Parathyroid adenoma (tissue), 2 donors: ENCODE results near the gene CNGB1.

ENCODE experiments used
- H2AFZ ChIP-seq: fragments of 300-600 bp; sonication (generic); one replicate; pipeline ENCODE4 v1.7.0; 2017; ENCODE audit warnings: antibody characterized with exemption, mild to moderate bottlenecking
- H3K27ac ChIP-seq: fragments of 300-600 bp; sonication (generic); one replicate; pipeline ENCODE4 v1.7.0; 2017
- H3K27me3 ChIP-seq: fragments of 300-600 bp; sonication (generic); one replicate; pipeline ENCODE4 v1.7.0; 2017; ENCODE audit warnings: low read length; ENCODE audit not compliant: control insufficient read depth, insufficient read depth
- H3K36me3 ChIP-seq: fragments of 300-600 bp; sonication (generic); one replicate; pipeline ENCODE4 v1.7.0; 2017; ENCODE audit warnings: low read length; ENCODE audit not compliant: control insufficient read depth, insufficient read depth
- H3K4me1 ChIP-seq: fragments of 300-600 bp; sonication (generic); one replicate; pipeline ENCODE4 v1.7.0; 2017; ENCODE audit warnings: control low read depth
- H3K4me2 ChIP-seq: fragments of 300-600 bp; sonication (generic); one replicate; pipeline ENCODE4 v1.7.0; 2017; ENCODE audit warnings: low read length
- H3K4me3 ChIP-seq: fragments of 300-600 bp; sonication (generic); one replicate; pipeline ENCODE4 v1.7.0; 2017; ENCODE audit warnings: low read depth, low read length
- H3K79me2 ChIP-seq: fragments of 300-600 bp; sonication (generic); one replicate; pipeline ENCODE4 v1.7.0; 2017; ENCODE audit warnings: control low read depth
- H3K9ac ChIP-seq: fragments of 300-600 bp; sonication (generic); one replicate; pipeline ENCODE4 v1.7.0; 2017; ENCODE audit warnings: mild to moderate bottlenecking
- H3K9me3 ChIP-seq: fragments of 300-600 bp; sonication (generic); one replicate; pipeline ENCODE4 v1.7.0; 2017; ENCODE audit warnings: low read length; ENCODE audit not compliant: control insufficient read depth
- TF ChIP-seq, protein P1 (sequence below): fragments of 300-600 bp; sonication (generic); IDR thresholded peaks from one replicate; pipeline ENCODE4 v1.7.0; 2017; ENCODE audit warnings: antibody characterized with exemption, mild to moderate bottlenecking
- donor health status: primary hyperparathyroidism.

Gene CNGB1

DNA sequence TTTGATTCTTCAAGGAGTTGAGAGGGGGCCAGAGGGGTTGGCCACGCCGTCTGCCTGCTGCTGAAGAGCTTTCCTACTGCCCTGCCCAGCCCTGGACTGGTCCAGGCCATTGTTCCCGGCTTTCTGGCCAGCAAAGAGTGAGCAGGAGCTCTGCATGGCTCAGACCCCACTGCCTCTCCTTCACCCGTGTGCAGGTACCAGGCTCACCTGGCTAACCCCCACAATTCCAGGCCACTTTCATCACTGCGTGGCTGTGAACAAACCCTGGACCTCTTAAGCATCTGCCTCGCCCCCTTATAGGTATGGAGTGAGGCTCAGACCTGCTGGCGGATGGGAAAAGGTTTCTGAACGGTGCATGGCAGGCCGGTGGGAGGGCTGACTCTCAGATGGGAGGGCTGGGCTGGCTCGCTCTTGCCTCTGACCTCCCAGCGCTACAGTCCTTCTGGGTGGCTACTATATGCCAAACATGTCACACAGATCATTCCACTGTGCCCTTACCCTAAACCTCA, 20.7 kb upstream of the CNGB1 start:
- TF ChIP-seq, protein P1, sequence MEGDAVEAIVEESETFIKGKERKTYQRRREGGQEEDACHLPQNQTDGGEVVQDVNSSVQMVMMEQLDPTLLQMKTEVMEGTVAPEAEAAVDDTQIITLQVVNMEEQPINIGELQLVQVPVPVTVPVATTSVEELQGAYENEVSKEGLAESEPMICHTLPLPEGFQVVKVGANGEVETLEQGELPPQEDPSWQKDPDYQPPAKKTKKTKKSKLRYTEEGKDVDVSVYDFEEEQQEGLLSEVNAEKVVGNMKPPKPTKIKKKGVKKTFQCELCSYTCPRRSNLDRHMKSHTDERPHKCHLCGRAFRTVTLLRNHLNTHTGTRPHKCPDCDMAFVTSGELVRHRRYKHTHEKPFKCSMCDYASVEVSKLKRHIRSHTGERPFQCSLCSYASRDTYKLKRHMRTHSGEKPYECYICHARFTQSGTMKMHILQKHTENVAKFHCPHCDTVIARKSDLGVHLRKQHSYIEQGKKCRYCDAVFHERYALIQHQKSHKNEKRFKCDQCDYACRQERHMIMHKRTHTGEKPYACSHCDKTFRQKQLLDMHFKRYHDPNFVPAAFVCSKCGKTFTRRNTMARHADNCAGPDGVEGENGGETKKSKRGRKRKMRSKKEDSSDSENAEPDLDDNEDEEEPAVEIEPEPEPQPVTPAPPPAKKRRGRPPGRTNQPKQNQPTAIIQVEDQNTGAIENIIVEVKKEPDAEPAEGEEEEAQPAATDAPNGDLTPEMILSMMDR = no peak
- Histone ChIP-seq H3K4me2 (no peak overlapping the region), H2AFZ (no peak overlapping the region)

GRCh38 chr16:57988929-57989328, 18.0 kb upstream of the CNGB1 start:
- H3K4me3 ChIP-seq = no peak overlapping the region
- H3K27ac ChIP-seq = no peak overlapping the region

More for the DNA sequence above, 20.7 kb upstream of the CNGB1 start:
- Histone ChIP-seq H3K4me1 (no peaks in the 10 kb centered on the region), H3K4me3 (no peak overlapping the region), H3K9ac (no peak overlapping the region), H3K27ac (no peak overlapping the region), H3K36me3 (no peaks in the 10 kb centered on the region), H3K27me3 (no peaks in the 10 kb centered on the region), H3K79me2 (peaks cover 2% of the 10 kb centered on the region), H3K9me3 (no peaks in the 10 kb centered on the region)

GRCh38 chr16:57987441-57988177, 16.7 kb upstream of the CNGB1 start:
- TF ChIP-seq, protein P1 = no peak
- Histone ChIP-seq H3K4me3 (no peak overlapping the region), H3K79me2 (no peaks in the 10 kb centered on the region), H3K9me3 (no peaks in the 10 kb centered on the region), H3K27me3 (no peaks in the 10 kb centered on the region), H2AFZ (no peak overlapping the region), H3K4me1 (peaks cover 5% of the 10 kb centered on the region), H3K36me3 (no peaks in the 10 kb centered on the region), H3K9ac (no peak overlapping the region), H3K27ac (no peak overlapping the region), H3K4me2 (no peak overlapping the region)

More at GRCh38 chr16:57988929-57989328, 18.0 kb upstream of the CNGB1 start:
- Histone ChIP-seq H2AFZ (no peak overlapping the region), H3K79me2 (no peaks in the 10 kb centered on the region), H3K9ac (no peak overlapping the region), H3K27me3 (no peaks in the 10 kb centered on the region), H3K4me2 (no peak overlapping the region), H3K36me3 (no peaks in the 10 kb centered on the region), H3K4me1 (peaks cover 5% of the 10 kb centered on the region), H3K9me3 (no peaks in the 10 kb centered on the region)
- TF ChIP-seq, protein P1 = no peak

GRCh38 chr16:57986196-57986595, 15.3 kb upstream of the CNGB1 start:
- H2AFZ ChIP-seq = no peak overlapping the region
- no peaks in the 10 kb centered on the region for H3K36me3 ChIP-seq
- peaks cover 10% of the 10 kb centered on the region for H3K4me1 ChIP-seq
- H3K79me2 ChIP-seq = no peaks in the 10 kb centered on the region
- TF ChIP-seq, protein P1 = no peak
- H3K4me3 ChIP-seq = no peak overlapping the region
- no peak overlapping the region for H3K9ac ChIP-seq
- H3K27ac ChIP-seq = no peak overlapping the region
- no peak overlapping the region for H3K4me2 ChIP-seq
- H3K9me3 ChIP-seq = no peaks in the 10 kb centered on the region
- no peaks in the 10 kb centered on the region for H3K27me3 ChIP-seq
